ENCODE results near the gene SKA3. TPM values are rescaled to one million over a fixed set of nuclear protein-coding genes. Genes with fewer than 3 reads are reported as not detected.

Gene SKA3
- total RNA-seq, 1 donor from 2014 or later, result 1.7 TPM

DNA sequence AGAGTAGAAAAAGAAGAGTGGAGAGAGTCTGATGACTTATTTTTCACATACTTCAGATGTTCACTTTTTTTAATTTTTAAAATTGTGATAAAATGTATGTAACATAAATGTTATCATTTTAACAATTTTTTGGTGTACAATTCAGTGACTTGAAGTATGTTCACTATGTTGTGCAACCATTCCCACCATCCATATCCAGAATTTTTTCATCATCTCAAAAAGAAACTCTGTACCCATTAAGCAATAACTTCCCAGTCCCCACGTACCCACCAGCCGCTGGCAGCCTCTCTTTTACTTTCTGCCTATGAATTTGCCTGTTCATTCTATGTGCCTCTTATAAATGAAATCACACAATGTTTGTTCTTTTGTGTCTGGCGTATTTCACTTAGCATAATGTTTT is 43.3 kb downstream of the SKA3 start:
- H3K9me3 Mint-ChIP-seq, result peaks cover 5% of the 10 kb centered on the region
- no peaks in the 10 kb centered on the region for H3K36me3 Mint-ChIP-seq (ENCODE audit: low read depth)
- TF ChIP-seq, protein P1, sequence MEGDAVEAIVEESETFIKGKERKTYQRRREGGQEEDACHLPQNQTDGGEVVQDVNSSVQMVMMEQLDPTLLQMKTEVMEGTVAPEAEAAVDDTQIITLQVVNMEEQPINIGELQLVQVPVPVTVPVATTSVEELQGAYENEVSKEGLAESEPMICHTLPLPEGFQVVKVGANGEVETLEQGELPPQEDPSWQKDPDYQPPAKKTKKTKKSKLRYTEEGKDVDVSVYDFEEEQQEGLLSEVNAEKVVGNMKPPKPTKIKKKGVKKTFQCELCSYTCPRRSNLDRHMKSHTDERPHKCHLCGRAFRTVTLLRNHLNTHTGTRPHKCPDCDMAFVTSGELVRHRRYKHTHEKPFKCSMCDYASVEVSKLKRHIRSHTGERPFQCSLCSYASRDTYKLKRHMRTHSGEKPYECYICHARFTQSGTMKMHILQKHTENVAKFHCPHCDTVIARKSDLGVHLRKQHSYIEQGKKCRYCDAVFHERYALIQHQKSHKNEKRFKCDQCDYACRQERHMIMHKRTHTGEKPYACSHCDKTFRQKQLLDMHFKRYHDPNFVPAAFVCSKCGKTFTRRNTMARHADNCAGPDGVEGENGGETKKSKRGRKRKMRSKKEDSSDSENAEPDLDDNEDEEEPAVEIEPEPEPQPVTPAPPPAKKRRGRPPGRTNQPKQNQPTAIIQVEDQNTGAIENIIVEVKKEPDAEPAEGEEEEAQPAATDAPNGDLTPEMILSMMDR (IDR thresholded peaks at IDR 0.05), result no peak
- ChIA-PET CTCF (no interaction called here), POLR2A (no interaction called here)
- no peak for ATAC-seq (ENCODE audit: low read depth)
- H3K27me3 Mint-ChIP-seq, result peaks cover 17% of the 10 kb centered on the region
- no peak overlapping the region for H3K4me3 Mint-ChIP-seq
- H3K4me1 Mint-ChIP-seq, result no peaks in the 10 kb centered on the region
- intact Hi-C loops (cut with micrococcal nuclease), result no loop called here
- no peak for DNase-seq
- H3K27ac Mint-ChIP-seq, result no peak overlapping the region

DNA sequence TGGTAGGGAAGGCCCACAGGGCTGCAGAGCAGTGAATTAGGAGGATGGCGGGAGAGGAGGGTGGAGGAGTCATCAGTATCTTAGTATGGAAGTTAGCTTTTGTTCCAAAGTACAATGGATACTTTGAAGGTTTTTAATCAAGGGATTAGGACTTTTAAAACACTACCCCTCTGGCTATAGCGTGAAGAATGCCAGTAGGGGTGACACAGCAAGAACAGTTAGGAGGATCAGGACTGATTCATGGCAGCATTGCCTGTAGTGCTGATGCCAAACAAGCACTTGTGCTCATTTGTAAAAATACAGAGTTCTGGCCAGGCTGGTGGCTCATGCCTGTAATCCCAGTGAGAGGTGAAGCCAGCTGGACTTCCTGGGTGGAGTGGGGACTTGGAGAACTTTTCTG is 46.2 kb downstream of the SKA3 start:
- TF ChIP-seq, protein P1 (IDR thresholded peaks at IDR 0.05), result no peak
- ChIA-PET POLR2A (no interaction called here), CTCF (no interaction called here)
- Mint-ChIP-seq H3K4me3 (no peak overlapping the region), H3K27me3 (peaks cover 15% of the 10 kb centered on the region), H3K27ac (no peak overlapping the region), H3K4me1 (no peaks in the 10 kb centered on the region), H3K36me3 (ENCODE audit: low read depth) (no peaks in the 10 kb centered on the region), H3K9me3 (no peaks in the 10 kb centered on the region)
- no peak for ATAC-seq (ENCODE audit: low read depth)
- no peak for DNase-seq
- intact Hi-C loops (cut with micrococcal nuclease), result no loop called here

DNA sequence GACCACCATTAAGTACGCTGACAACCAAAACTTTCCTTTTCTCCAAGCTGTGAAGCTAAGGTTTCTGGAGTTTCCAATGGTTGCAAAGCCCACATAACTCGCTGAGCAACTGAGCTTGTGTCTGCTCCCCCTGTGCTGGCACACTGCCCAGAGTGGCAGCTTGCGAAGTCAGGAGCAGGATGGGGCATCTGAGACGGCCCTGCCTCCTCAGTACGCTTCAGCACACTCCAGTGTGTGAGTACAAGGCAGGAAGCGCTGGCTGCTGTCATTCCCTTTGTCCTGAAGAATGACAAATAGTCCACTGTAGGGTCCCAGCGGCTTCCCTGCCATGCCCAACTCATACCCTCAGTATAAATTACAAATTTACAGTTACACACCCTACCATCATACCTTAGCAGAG is 51.5 kb downstream of the SKA3 start:
- Mint-ChIP-seq H3K9me3 (no peaks in the 10 kb centered on the region), H3K4me3 (no peak overlapping the region), H3K27me3 (peaks cover 17% of the 10 kb centered on the region), H3K36me3 (ENCODE audit: low read depth) (no peaks in the 10 kb centered on the region), H3K27ac (no peak overlapping the region), H3K4me1 (no peaks in the 10 kb centered on the region)
- ChIA-PET CTCF (no interaction called here), POLR2A (no interaction called here)
- no peak for ATAC-seq (ENCODE audit: low read depth)
- no peak for DNase-seq
- intact Hi-C loops (cut with micrococcal nuclease), result no loop called here
- TF ChIP-seq, protein P1 (IDR thresholded peaks at IDR 0.05), result no peak

DNA sequence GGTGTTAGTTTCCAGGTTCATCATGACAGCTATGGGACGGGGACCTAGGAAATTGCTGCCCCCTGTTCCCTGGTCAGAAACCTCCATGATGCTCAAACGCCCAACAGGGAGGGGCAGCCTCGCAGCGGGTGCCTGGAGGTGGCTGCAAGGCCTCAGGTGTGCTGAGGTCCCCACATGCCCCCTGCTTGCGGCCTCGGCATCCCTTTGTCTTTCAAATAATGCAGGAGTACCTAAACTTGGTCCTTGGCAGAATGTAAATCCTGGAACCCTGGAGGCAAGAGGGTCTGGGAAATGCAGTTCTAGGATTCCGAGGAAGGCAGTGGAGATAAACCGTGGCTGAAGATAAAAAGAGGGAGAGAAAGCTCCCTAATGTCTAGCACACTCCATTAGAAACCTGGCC is 52.4 kb downstream of the SKA3 start:
- CTCF ChIA-PET, result no interaction called here
- no peak overlapping the region for H3K4me3 Mint-ChIP-seq
- H3K27ac Mint-ChIP-seq, result no peak overlapping the region
- intact Hi-C loops (cut with micrococcal nuclease), result no loop called here
- peaks cover 14% of the 10 kb centered on the region for H3K27me3 Mint-ChIP-seq
- POLR2A ChIA-PET, result no interaction called here
- H3K4me1 Mint-ChIP-seq, result no peaks in the 10 kb centered on the region
- TF ChIP-seq, protein P1 (IDR thresholded peaks at IDR 0.05), result no peak
- DNase-seq, result no peak
- no peak for ATAC-seq (ENCODE audit: low read depth)
- no peaks in the 10 kb centered on the region for H3K9me3 Mint-ChIP-seq
- H3K36me3 Mint-ChIP-seq (ENCODE audit: low read depth), result no peaks in the 10 kb centered on the region

DNA sequence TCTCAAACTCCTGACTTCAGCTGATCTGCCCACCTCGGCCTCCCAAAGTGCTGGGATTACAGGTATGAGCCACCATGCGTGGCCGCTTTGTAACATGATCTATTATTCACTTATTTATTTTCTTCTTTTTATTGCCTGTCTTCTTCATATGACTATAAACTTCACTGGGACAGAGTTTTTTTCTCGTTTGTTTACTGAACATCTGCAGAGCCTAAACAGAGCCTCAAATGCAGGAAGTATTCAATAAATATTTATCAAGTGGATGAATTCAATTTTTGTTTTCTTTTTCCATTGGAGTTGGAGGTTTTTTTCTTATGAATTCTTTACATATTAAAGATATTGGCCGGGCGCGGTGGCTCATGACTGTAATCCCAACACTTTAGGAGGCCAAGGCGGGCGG is 54.7 kb downstream of the SKA3 start:
- intact Hi-C loops (cut with micrococcal nuclease), result no loop called here
- Mint-ChIP-seq H3K27me3 (peaks cover 13% of the 10 kb centered on the region), H3K4me3 (no peak overlapping the region), H3K36me3 (ENCODE audit: low read depth) (no peaks in the 10 kb centered on the region), H3K4me1 (no peaks in the 10 kb centered on the region), H3K9me3 (no peaks in the 10 kb centered on the region), H3K27ac (no peak overlapping the region)
- POLR2A ChIA-PET, result no interaction called here
- CTCF ChIA-PET, result interaction anchor here (0.6 kb wide), 1 partner anchor 47 kb away, joined by 3 read pairs; no protein-coding TSS in a partner anchor
- ATAC-seq (ENCODE audit: low read depth) (no peak), DNase-seq (no peak)
- TF ChIP-seq, protein P1 (IDR thresholded peaks at IDR 0.05), result no peak

All from activated B cell treated with CpG ODN at 0.5 μM for 24 hours (primary cell).